HG02870 (cell line): Measurements from ENCODE around the gene ANTXR1.

Experiments
- ATAC-seq: cut with Tn5 transposase; IDR thresholded peaks from one replicate; pipeline ENCODE4 v1.9.1; 2021; ENCODE audit warnings: mild to moderate bottlenecking, moderate library complexity; ENCODE audit not compliant: unreplicated experiment

Gene ANTXR1

GRCh38 chr2:69175790-69176715 lies 163.1 kb downstream of the ANTXR1 start:
- no peak for ATAC-seq

- ATAC-seq = no peak
Observed at GRCh38 chr2:69177063-69177771, 164.2 kb downstream of the ANTXR1 start.

GRCh38 chr2:69177785-69178636 lies 165.0 kb downstream of the ANTXR1 start:
- ATAC-seq = no peak

- no peak for ATAC-seq
Observed at GRCh38 chr2:69178756-69179155, 165.8 kb downstream of the ANTXR1 start.

- ATAC-seq = no peak
Observed at GRCh38 chr2:69180227-69180626, 167.2 kb downstream of the ANTXR1 start.

GRCh38 chr2:69180974-69181373 lies 168.0 kb downstream of the ANTXR1 start:
- ATAC-seq = no peak

GRCh38 chr2:69181806-69182427 lies 168.9 kb downstream of the ANTXR1 start:
- ATAC-seq = no peak

- ATAC-seq = no peak
Observed at GRCh38 chr2:69183659-69184058, 170.7 kb downstream of the ANTXR1 start.

- ATAC-seq = no peak
Observed at GRCh38 chr2:69184224-69184623, 171.2 kb downstream of the ANTXR1 start.

GRCh38 chr2:69185807-69186206 lies 172.8 kb downstream of the ANTXR1 start:
- no peak for ATAC-seq

GRCh38 chr2:69186614-69187013 lies 173.6 kb downstream of the ANTXR1 start:
- ATAC-seq = no peak

GRCh38 chr2:69188182-69188900 lies 175.4 kb downstream of the ANTXR1 start:
- ATAC-seq = no peak

GRCh38 chr2:69190743-69191404 lies 177.9 kb downstream of the ANTXR1 start:
- ATAC-seq = no peak

- ATAC-seq = no peak
Observed at GRCh38 chr2:69191634-69192033, 178.7 kb downstream of the ANTXR1 start.

- no peak for ATAC-seq
Observed at GRCh38 chr2:69192176-69192945, 179.4 kb downstream of the ANTXR1 start.

- no peak for ATAC-seq
Observed at GRCh38 chr2:69195706-69196105, 182.7 kb downstream of the ANTXR1 start.

- no peak for ATAC-seq
Observed at GRCh38 chr2:69196327-69197117, 183.5 kb downstream of the ANTXR1 start.

- no peak for ATAC-seq
Observed at GRCh38 chr2:69200107-69200520, 187.1 kb downstream of the ANTXR1 start.
